ENCODE results near the gene COL6A1. TPM values are rescaled to one million over a fixed set of nuclear protein-coding genes. Genes with fewer than 3 reads are reported as not detected.

The COL6A1 gene
- polyA plus RNA-seq, 1 donor from 2014 or later: 29.4 TPM

DNA sequence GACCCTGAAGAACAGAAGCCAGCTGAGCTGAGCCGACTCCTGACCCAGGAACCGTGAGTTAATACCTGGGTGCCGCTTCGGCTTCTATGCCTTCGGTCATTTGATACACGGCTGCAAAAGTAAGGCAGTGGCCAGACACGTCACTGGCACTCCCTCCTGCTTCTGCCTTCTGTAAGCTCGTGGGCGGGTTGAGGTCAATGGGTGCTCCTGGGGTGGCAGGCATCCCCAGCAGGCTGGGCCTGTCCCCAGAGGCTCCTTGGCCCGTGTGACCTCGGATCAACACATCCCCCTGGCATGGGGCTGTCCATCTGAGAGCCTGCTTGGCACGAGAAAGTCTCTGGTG is 35.7 kb upstream of the COL6A1 start:
- H3K4me2 ChIP-seq (ENCODE audit: low read length): no peak overlapping the region
- H3K79me2 ChIP-seq (replicated peaks; ENCODE audit: insufficient read depth, low read length): no peaks in the 10 kb centered on the region
- H2AFZ ChIP-seq (ENCODE audit: low read depth, low read length): no peak overlapping the region
- no peak overlapping the region for H3K9ac ChIP-seq (ENCODE audit: low read length)
- no peaks in the 10 kb centered on the region for H3K36me3 ChIP-seq (ENCODE audit: insufficient read depth, low read length)
- no peaks in the 10 kb centered on the region for H3K27me3 ChIP-seq (ENCODE audit: insufficient read depth, low read depth, low read length)
- no peaks in the 10 kb centered on the region for H3F3A ChIP-seq (ENCODE audit: insufficient read depth, low read length, poor library complexity, severe bottlenecking)
- no peak for TF ChIP-seq MXI1 (conservative IDR thresholded peaks at IDR 0.05; ENCODE audit: poor library complexity, severe bottlenecking)
- TF ChIP-seq, protein P1, sequence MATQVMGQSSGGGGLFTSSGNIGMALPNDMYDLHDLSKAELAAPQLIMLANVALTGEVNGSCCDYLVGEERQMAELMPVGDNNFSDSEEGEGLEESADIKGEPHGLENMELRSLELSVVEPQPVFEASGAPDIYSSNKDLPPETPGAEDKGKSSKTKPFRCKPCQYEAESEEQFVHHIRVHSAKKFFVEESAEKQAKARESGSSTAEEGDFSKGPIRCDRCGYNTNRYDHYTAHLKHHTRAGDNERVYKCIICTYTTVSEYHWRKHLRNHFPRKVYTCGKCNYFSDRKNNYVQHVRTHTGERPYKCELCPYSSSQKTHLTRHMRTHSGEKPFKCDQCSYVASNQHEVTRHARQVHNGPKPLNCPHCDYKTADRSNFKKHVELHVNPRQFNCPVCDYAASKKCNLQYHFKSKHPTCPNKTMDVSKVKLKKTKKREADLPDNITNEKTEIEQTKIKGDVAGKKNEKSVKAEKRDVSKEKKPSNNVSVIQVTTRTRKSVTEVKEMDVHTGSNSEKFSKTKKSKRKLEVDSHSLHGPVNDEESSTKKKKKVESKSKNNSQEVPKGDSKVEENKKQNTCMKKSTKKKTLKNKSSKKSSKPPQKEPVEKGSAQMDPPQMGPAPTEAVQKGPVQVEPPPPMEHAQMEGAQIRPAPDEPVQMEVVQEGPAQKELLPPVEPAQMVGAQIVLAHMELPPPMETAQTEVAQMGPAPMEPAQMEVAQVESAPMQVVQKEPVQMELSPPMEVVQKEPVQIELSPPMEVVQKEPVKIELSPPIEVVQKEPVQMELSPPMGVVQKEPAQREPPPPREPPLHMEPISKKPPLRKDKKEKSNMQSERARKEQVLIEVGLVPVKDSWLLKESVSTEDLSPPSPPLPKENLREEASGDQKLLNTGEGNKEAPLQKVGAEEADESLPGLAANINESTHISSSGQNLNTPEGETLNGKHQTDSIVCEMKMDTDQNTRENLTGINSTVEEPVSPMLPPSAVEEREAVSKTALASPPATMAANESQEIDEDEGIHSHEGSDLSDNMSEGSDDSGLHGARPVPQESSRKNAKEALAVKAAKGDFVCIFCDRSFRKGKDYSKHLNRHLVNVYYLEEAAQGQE (IDR thresholded peaks at IDR 0.05; ENCODE audit: borderline replicate concordance): no peak
- TF ChIP-seq TAF1 (IDR thresholded peaks at IDR 0.05; ENCODE audit: low read depth): no peak
- TF ChIP-seq POLR2AphosphoS5 (IDR thresholded peaks at IDR 0.05): no peak
- no peak for TF ChIP-seq RAD21 (conservative IDR thresholded peaks at IDR 0.05)
- TF ChIP-seq, protein P2, sequence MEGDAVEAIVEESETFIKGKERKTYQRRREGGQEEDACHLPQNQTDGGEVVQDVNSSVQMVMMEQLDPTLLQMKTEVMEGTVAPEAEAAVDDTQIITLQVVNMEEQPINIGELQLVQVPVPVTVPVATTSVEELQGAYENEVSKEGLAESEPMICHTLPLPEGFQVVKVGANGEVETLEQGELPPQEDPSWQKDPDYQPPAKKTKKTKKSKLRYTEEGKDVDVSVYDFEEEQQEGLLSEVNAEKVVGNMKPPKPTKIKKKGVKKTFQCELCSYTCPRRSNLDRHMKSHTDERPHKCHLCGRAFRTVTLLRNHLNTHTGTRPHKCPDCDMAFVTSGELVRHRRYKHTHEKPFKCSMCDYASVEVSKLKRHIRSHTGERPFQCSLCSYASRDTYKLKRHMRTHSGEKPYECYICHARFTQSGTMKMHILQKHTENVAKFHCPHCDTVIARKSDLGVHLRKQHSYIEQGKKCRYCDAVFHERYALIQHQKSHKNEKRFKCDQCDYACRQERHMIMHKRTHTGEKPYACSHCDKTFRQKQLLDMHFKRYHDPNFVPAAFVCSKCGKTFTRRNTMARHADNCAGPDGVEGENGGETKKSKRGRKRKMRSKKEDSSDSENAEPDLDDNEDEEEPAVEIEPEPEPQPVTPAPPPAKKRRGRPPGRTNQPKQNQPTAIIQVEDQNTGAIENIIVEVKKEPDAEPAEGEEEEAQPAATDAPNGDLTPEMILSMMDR (IDR thresholded peaks at IDR 0.05; ENCODE audit: poor library complexity, severe bottlenecking): no peak
- no peak for TF ChIP-seq EP300 (conservative IDR thresholded peaks at IDR 0.05; ENCODE audit: poor library complexity, severe bottlenecking)
- TF ChIP-seq SMC3 (conservative IDR thresholded peaks at IDR 0.05; ENCODE audit: poor library complexity): no peak
- TF ChIP-seq EZH2 (IDR thresholded peaks at IDR 0.05; ENCODE audit: borderline replicate concordance, insufficient read depth, low read length, poor library complexity, severe bottlenecking): no peak
- H3K27ac ChIP-seq (ENCODE audit: low read length): no peak overlapping the region
- H3K9me2 ChIP-seq (ENCODE audit: insufficient read depth, low read length): no peaks in the 10 kb centered on the region
- no peaks in the 10 kb centered on the region for H4K20me1 ChIP-seq (ENCODE audit: insufficient read depth)
- H3K9me3 ChIP-seq (ENCODE audit: low read length): no peaks in the 10 kb centered on the region
- no peak overlapping the region for H3K4me3 ChIP-seq (ENCODE audit: low read length)

DNA sequence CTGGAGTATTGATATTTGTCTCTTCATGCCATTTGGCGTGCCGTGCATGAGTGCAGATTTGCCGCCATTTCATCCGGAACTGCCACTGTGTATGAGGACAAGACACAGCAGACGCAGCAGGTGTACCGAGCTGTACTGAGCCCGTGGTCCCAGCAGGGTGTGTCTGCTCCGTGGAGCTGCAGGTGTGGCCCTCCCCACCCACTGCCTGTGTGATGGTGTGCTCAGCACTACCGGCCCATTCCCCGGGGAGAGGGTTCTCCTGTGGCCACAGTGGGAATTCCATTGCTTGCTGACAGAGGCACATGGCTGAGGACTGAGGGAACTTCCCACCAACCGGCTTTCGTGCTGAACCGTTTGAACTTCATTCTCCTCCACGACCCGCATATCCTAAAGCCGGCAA is 34.3 kb upstream of the COL6A1 start:
- Histone ChIP-seq H3K4me3 (ENCODE audit: low read length) (no peak overlapping the region), H3F3A (ENCODE audit: insufficient read depth, low read length, poor library complexity, severe bottlenecking) (no peaks in the 10 kb centered on the region), H3K9ac (ENCODE audit: low read length) (no peak overlapping the region), H3K79me2 (replicated peaks; ENCODE audit: insufficient read depth, low read length) (no peaks in the 10 kb centered on the region), H3K36me3 (ENCODE audit: insufficient read depth, low read length) (no peaks in the 10 kb centered on the region), H2AFZ (ENCODE audit: low read depth, low read length) (no peak overlapping the region), H3K9me3 (ENCODE audit: low read length) (no peaks in the 10 kb centered on the region), H3K27ac (ENCODE audit: low read length) (no peak overlapping the region), H3K27me3 (ENCODE audit: insufficient read depth, low read depth, low read length) (no peaks in the 10 kb centered on the region), H3K4me2 (ENCODE audit: low read length) (no peak overlapping the region), H3K9me2 (ENCODE audit: insufficient read depth, low read length) (no peaks in the 10 kb centered on the region), H4K20me1 (ENCODE audit: insufficient read depth) (no peaks in the 10 kb centered on the region)
- TF ChIP-seq, protein P2 (IDR thresholded peaks at IDR 0.05; ENCODE audit: poor library complexity, severe bottlenecking): no peak
- no peak for TF ChIP-seq MXI1 (conservative IDR thresholded peaks at IDR 0.05; ENCODE audit: poor library complexity, severe bottlenecking)
- no peak for TF ChIP-seq EP300 (conservative IDR thresholded peaks at IDR 0.05; ENCODE audit: poor library complexity, severe bottlenecking)
- TF ChIP-seq SMC3 (conservative IDR thresholded peaks at IDR 0.05; ENCODE audit: poor library complexity): no peak
- TF ChIP-seq TAF1 (IDR thresholded peaks at IDR 0.05; ENCODE audit: low read depth): no peak
- TF ChIP-seq, protein P1 (IDR thresholded peaks at IDR 0.05; ENCODE audit: borderline replicate concordance): no peak
- no peak for TF ChIP-seq RAD21 (conservative IDR thresholded peaks at IDR 0.05)
- TF ChIP-seq EZH2 (IDR thresholded peaks at IDR 0.05; ENCODE audit: borderline replicate concordance, insufficient read depth, low read length, poor library complexity, severe bottlenecking): no peak

All from neural cell (in vitro differentiated cells).